Subcutaneous abdominal adipose tissue (tissue), 5 donors: Measurements from ENCODE around the gene ARL3.
A peak's percentile ranks its signal among the peaks of the same experiment; 100 is the strongest.
"Not testable (repeated sequence)": the region's sequence is repeated elsewhere in the genome, so short reads cannot be mapped to it uniquely, and the experiment has no call there.

ENCODE experiments used
- H3K27ac ChIP-seq: one replicate; pipeline ENCODE4 v1.7.0; 2013; ENCODE audit warnings: low read depth, mild to moderate bottlenecking, inconsistent platforms, low read length, moderate library complexity
- H3K27me3 ChIP-seq, 5 donors: one replicate each; pipeline ENCODE4 v1.7.0; 2013; ENCODE audit warnings: low read length in 5 of 5, inconsistent platforms in 1 of 5; ENCODE audit not compliant: control insufficient read depth in 5 of 5, insufficient read depth in 4 of 5
- H3K36me3 ChIP-seq, 5 donors: one replicate each; pipeline ENCODE4 v1.7.0; 2013; ENCODE audit warnings: low read length in 5 of 5; ENCODE audit not compliant: control insufficient read depth in 5 of 5, insufficient read depth in 5 of 5
- H3K4me1 ChIP-seq, 5 donors: one replicate each; pipeline ENCODE4 v1.7.0; 2013; ENCODE audit warnings: low read length in 5 of 5, mild to moderate bottlenecking in 3 of 5, moderate library complexity in 1 of 5; ENCODE audit not compliant: control insufficient read depth in 5 of 5, insufficient read depth in 5 of 5
- H3K4me3 ChIP-seq, 5 donors: one replicate each; pipeline ENCODE4 v1.7.0; 2013; ENCODE audit warnings: low read length in 5 of 5, low read depth in 1 of 5
- H3K9ac ChIP-seq, 5 donors: one replicate each; pipeline ENCODE4 v1.7.0; 2013; ENCODE audit warnings: low read length in 5 of 5, mild to moderate bottlenecking in 4 of 5, moderate library complexity in 3 of 5
- H3K9me3 ChIP-seq, 5 donors: one replicate each; pipeline ENCODE4 v1.7.0; 2013; ENCODE audit warnings: low read length in 5 of 5; ENCODE audit not compliant: control insufficient read depth in 5 of 5
- donor health status: healthy.
- donor health status: healthy.
- donor health status: healthy.
- donor health status: healthy.
- donor health status: healthy.

The ARL3 gene

DNA sequence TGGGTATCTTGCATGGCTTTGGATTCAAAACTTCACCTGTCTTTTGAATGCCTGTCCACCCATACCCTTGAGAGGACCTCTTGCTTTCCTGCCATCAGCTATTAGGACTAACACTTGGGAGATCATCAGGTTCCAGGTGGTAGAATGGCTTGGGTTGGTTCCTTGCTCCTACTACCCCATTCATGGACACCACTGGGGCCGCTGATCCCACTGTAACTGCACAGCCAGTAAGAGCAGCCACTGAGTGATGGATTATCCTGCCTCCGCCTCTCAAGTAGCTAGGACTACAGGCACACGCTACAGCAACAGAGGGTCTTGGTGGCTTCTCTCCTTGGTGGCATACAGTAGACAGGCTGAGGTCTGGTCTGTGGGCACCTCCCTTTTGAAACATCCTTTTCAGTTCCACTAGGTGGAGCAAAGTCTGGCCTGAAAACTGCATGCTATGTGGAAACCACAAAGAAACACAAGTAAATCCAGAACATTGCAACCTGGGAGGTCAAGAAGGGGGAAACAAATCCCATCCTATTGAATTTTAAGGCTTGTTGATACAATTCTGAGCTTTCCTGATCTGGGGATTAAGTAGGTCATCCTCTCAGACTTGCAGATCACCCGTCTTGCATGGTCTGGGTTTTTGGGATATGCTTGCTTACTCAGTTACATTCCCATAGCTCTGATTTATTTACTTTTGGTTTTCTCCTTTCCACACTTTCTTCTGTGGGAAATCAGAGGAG lies 38.9 kb upstream of the ARL3 start:
- H3K27ac ChIP-seq = peak overlapping the region; percentile 83
- H3K4me1 ChIP-seq = peaks cover 7 to 38% (median 29%) of the 10 kb centered on the region in 5 donors
- peak overlapping the region in 2 of 5 donors; percentile 3 to 29 for H3K4me3 ChIP-seq

DNA sequence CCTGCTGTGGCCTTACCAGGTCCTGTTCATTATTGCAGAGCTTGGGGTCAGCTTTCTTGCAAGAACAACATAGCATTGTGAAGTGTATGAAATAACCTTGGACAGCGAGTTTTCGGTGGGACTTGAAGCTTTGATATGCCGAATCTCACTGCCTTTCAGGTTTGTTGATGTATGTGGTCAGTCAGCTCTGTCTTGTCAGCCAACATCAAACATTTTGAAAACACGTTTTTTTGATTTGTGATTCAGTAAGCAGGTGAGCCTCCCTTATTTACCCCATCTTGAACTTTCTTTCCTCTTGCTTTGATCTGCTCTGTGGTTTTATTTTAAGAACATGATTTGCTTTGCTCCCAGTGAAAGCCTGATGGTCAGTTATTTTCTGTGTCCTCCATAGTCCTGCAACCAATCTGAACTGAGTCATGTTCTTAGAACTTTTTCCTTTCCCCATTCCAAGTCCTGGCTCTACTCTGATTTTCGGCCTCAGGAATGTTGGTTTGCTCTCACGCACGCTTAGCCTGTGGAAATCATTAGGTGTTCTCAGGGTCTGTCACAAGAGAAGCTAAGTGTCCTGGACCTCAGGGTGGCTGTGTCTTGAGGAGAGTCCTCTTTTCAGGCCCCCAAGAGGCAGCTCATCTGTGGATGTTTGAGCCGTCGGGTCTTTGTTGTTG lies 38.2 kb upstream of the ARL3 start:
- Histone ChIP-seq H3K4me1 (peaks cover 7 to 38% (median 29%) of the 10 kb centered on the region in 5 donors), H3K9me3 (no peaks in the 10 kb centered on the region), H3K27me3 (no peaks in the 10 kb centered on the region), H3K36me3 (peaks cover 0 to 2% (median 0%) of the 10 kb centered on the region in 5 donors), H3K4me3 (no peak overlapping the region), H3K27ac (peak overlapping the region; percentile 83), H3K9ac (peak overlapping the region in 2 of 5 donors; percentile 33 to 62)

More for the DNA sequence above, 38.9 kb upstream of the ARL3 start:
- no peaks in the 10 kb centered on the region for H3K9me3 ChIP-seq
- peaks cover 0 to 2% (median 0%) of the 10 kb centered on the region in 5 donors for H3K36me3 ChIP-seq
- no peaks in the 10 kb centered on the region for H3K27me3 ChIP-seq
- peak overlapping the region in 3 of 5 donors; percentile 6 to 63 (median 62) for H3K9ac ChIP-seq

DNA sequence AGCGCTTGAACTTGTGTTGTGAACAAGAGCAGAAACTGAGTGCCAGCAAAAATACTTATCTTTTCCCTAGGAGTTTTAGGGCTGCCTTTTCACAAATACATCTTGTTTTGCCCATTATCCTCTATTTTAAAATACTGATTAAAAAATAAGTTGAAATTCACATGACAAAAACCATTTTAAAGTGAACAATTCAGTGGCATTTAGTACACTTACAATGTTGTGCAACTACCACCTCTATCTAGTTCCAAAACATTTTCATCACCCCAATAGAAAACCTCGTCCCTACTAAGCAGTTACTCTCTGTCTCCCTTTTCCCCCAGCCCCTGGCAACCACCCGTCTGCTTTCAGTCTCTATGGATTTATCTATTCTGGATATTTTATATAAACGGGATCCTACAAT lies 31.0 kb upstream of the ARL3 start:
- Histone ChIP-seq H3K4me1 (peaks cover 0 to 36% (median 28%) of the 10 kb centered on the region in 5 donors), H3K4me3 (peak overlapping the region; percentile 85 to 100 (median 98)), H3K27ac (peak overlapping the region; percentile 93), H3K36me3 (no peaks in the 10 kb centered on the region), H3K27me3 (no peaks in the 10 kb centered on the region), H3K9me3 (no peaks in the 10 kb centered on the region), H3K9ac (peak overlapping the region; percentile 5 to 99 (median 97))

DNA sequence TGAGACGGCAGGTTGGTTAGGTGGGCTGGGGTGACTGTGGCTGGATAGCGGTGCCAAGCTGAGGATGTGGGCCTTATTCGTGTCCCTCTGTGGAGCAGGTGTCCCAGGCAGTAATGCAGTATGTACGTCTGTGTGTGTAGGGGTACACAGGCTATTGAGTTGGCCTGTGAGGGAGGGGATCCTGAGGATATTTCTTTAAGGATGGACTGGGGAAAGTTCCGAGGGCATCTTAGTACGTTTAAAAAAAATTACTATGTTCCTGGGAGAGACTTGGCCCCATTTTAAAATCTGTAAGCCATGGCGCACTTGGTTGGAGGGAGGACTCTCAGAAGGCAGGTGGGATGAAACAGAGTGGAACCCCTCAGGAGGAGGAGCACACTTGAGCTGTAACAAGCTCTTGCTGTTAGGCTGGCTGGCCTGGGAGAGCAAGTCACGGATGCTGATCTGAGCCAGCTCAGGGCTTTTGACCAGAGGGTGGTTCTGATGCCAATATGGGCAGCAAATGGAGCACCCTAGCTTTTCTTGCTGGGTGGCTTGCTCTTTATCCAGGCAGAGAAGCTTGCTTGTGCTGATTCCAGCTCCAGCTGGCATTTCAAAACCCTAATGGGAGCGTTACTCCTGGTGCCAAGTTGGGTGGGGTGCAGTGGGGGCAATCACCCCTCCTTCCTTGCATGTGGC lies 30.3 kb upstream of the ARL3 start:
- Histone ChIP-seq H3K27ac (peak overlapping the region; percentile 93), H3K9me3 (no peaks in the 10 kb centered on the region), H3K4me1 (peaks cover 0 to 36% (median 29%) of the 10 kb centered on the region in 5 donors), H3K9ac (peak overlapping the region; percentile 57 to 99 (median 97)), H3K27me3 (no peaks in the 10 kb centered on the region), H3K36me3 (no peaks in the 10 kb centered on the region), H3K4me3 (peak overlapping the region; percentile 85 to 100 (median 98))

DNA sequence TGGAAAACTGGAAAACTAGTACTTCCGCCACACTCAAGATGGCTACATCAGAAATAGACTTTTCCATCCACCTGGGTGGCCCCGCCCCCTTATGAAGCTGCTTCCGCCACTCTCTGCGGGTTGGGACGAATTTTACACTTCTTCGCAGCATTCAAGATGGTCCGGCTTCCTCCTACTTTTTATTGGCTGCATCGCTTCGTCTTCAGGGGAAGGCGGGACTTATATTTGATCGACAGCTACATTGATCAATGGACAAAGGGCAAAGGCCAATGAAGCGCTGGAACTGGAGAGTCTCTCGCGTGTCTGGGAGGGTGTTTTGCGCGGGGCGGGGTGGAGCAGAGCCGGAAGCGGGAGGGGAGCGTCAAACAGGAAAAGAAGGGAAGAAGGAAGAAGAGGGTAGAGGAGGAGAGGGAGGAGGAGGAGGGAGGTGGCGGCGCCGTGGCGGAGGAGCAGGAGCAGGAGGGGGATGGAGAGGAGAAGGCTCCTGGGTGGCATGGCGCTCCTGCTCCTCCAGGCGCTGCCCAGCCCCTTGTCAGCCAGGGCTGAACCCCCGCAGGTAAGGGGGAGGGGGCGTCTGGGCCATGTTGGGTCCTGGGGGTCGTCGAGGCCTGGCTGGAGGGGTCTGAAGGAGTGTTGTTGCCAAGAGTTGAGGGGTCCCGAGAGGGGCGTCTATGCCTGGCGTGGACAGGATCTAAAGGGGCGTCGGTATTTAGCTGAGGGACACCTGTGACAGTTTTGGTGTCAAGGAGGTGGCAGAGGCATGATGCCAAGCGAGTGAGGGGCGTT lies 29.6 kb upstream of the ARL3 start, which contains the start of gene WBP1L:
WBP1L (plus strand) TSS at position 361 of the 786 bp plus-strand sequence; CDS start at position 467, 106 bp downstream.
- H3K36me3 ChIP-seq = no peaks in the 10 kb centered on the region
- peak within 1 kb of the TSS; percentile 57 to 99 (median 97) for H3K9ac ChIP-seq
- no peaks in the 10 kb centered on the region for H3K27me3 ChIP-seq
- H3K4me3 ChIP-seq = peak within 1 kb of the TSS; percentile 85 to 100 (median 98)
- peak within 1 kb of the TSS; percentile 93 for H3K27ac ChIP-seq
- H3K4me1 ChIP-seq = peaks cover 0 to 42% (median 36%) of the 10 kb centered on the region in 5 donors
- no peaks in the 10 kb centered on the region for H3K9me3 ChIP-seq

DNA sequence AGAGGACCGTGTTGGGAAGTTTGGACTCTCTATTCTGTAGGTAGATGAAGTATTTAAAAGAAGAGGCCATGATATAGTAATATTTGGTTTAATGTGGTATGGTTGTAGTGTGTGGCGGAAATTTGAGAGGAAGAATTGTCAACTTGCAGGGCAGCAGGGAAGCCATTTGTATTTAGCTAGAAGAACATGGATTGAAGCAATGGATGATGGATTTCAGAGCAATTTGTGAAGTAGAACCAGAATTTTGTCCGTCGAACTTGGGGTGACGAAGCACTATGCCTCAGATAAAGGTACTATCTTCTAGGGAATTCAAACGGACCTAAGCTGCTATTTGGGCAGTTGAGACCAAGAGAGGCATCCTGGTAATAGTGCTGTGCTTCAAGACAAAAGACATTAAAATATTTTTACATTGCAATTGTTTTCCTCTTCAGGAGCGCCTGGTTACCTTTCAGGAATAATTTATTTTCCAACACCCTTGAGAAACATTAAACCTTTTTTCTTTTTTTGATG lies 28.9 kb upstream of the ARL3 start:
- Histone ChIP-seq H3K4me3 (peak overlapping the region; percentile 50 to 71 (median 63)), H3K9me3 (no peaks in the 10 kb centered on the region), H3K27me3 (no peaks in the 10 kb centered on the region), H3K36me3 (no peaks in the 10 kb centered on the region), H3K4me1 (peaks cover 0 to 47% (median 41%) of the 10 kb centered on the region in 5 donors), H3K9ac (no peak overlapping the region), H3K27ac (peak overlapping the region; percentile 93)

DNA sequence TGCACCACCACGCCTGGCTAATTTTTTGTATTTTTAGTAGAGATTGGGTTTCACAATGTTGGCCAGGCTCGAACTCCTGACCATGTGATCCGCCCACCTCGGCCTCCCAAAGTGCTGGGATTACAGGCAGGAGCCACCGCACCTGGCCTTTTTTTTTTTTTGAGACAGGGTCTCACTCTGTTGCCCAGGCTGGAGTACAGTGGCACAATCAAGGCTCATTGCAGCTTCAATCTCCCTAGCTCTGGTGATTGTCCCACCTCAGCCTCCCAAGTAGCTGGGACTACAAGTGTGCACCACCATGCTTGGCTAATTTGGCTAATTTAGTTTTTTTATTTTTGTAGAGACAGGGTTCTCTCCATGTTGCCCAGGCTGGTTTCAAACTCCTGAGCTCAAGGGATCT lies 28.1 kb upstream of the ARL3 start:
- not testable (repeated sequence) for H3K4me3 ChIP-seq, H3K27ac ChIP-seq, H3K27me3 ChIP-seq, H3K36me3 ChIP-seq, H3K9ac ChIP-seq, H3K9me3 ChIP-seq
- H3K4me1 ChIP-seq = peaks cover 0 to 47% (median 44%) of the 10 kb centered on the region in 5 donors

DNA sequence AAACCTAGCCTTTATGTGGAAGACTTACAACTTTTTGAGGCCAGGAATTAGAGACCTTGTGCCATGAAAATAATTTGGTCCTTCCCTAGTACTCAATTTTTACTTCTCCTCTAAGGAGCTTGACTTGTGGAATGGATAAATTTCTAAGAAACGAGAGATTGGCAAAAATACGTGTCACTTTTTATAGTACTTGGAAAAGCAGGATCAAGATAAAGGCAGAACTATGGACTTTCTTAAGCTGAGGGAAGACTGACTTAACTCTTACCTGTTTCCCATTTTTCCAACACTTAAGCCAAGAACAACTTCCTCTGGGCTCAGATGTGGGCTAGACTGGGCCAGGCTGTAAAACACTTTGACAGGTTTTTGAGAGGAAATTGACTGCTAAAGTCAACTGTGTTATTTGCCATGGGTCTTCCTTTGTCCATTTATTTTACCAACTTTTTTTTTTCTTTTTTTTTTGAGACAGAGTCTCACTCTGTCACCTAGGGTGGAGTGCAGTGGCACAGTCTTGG lies 27.6 kb upstream of the ARL3 start:
- Histone ChIP-seq H3K36me3 (no peaks in the 10 kb centered on the region), H3K27ac (no peak overlapping the region), H3K27me3 (no peaks in the 10 kb centered on the region), H3K9me3 (no peaks in the 10 kb centered on the region), H3K4me1 (peaks cover 0 to 47% (median 44%) of the 10 kb centered on the region in 5 donors), H3K4me3 (no peak overlapping the region), H3K9ac (no peak overlapping the region)

DNA sequence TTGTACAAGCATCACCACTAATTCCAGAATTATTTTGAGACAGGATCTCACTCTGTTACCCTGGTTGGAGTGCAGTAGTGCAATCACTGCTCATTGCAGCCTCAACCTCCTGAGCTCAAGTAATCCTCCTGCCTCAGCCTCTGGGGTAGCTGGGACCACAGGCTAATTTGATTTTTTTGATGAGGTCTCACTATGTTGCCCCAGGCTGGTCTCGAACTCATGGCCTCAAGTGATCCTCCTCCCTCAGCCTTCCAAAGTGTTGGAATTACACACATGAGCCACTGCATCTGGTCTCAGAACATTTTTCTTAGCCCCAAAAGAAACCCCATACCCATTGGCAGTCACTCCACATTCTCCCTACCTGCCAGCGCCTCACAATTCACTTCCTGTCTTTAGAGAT lies 26.0 kb upstream of the ARL3 start:
- no peak overlapping the region for H3K9ac ChIP-seq
- H3K36me3 ChIP-seq = peaks cover 0 to 6% (median 0%) of the 10 kb centered on the region in 5 donors
- no peaks in the 10 kb centered on the region for H3K27me3 ChIP-seq
- peaks cover 2 to 42% (median 28%) of the 10 kb centered on the region in 5 donors for H3K4me1 ChIP-seq
- H3K4me3 ChIP-seq = no peak overlapping the region
- no peaks in the 10 kb centered on the region for H3K9me3 ChIP-seq
- no peak overlapping the region for H3K27ac ChIP-seq
